Endodermal cell (in vitro differentiated cells): ENCODE results near the gene ADK. TPM values are rescaled to one million over a fixed set of nuclear protein-coding genes. Genes with fewer than 3 reads are reported as not detected.

Experiments
- DNase-seq: peaks from one replicate; pipeline ENCODE4 v3.0.0-alpha.2; 2017
- H3K27ac ChIP-seq: 2 replicates; pipeline ENCODE4 v1.5.1; 2013; ENCODE audit warnings: mild to moderate bottlenecking, low read depth, low read length, moderate library complexity
- H3K27me3 ChIP-seq: 2 replicates; pipeline ENCODE4 v1.6.1; 2013; ENCODE audit warnings: mild to moderate bottlenecking, low read length, moderate library complexity; ENCODE audit not compliant: insufficient read depth, control insufficient read depth, poor library complexity, severe bottlenecking
- H3K36me3 ChIP-seq: 2 replicates; pipeline ENCODE4 v1.7.0; 2013; ENCODE audit warnings: mild to moderate bottlenecking, low read length, moderate library complexity; ENCODE audit not compliant: control insufficient read depth, insufficient read depth
- H3K4me1 ChIP-seq: one replicate; pipeline ENCODE4 v1.7.0; 2013; ENCODE audit warnings: low read length; ENCODE audit not compliant: control insufficient read depth, insufficient read depth
- H3K4me3 ChIP-seq: 2 replicates; pipeline ENCODE4 v1.5.1; 2013; ENCODE audit warnings: mild to moderate bottlenecking, low read length, moderate library complexity
- H3K9ac ChIP-seq: 2 replicates; pipeline ENCODE4 v1.6.1; 2013; ENCODE audit warnings: mild to moderate bottlenecking, low read length, moderate library complexity; ENCODE audit not compliant: poor library complexity, severe bottlenecking; ENCODE audit errors: extremely low read depth
- H3K9me3 ChIP-seq: 2 replicates; pipeline ENCODE4 v1.6.1; 2013; ENCODE audit warnings: mild to moderate bottlenecking, low read length, moderate library complexity; ENCODE audit not compliant: control insufficient read depth
- H3K27ac Mint-ChIP-seq: 2 replicates; pipeline ENCODE4 v1.8.0; 2020; ENCODE audit warnings: mixed read lengths
- H3K27me3 Mint-ChIP-seq: 2 replicates; pipeline ENCODE4 v1.8.0; 2021; ENCODE audit warnings: mild to moderate bottlenecking, mixed read lengths; ENCODE audit not compliant: insufficient read depth
- H3K36me3 Mint-ChIP-seq: 2 replicates; pipeline ENCODE4 v1.8.0; 2020; ENCODE audit warnings: low read depth, mixed read lengths
- H3K4me1 Mint-ChIP-seq: 2 replicates; pipeline ENCODE4 v1.8.0; 2020; ENCODE audit warnings: mixed read lengths
- H3K4me3 Mint-ChIP-seq: 2 replicates; pipeline ENCODE4 v1.8.0; 2020; ENCODE audit warnings: mild to moderate bottlenecking, moderate library complexity, mixed read lengths
- H3K9me3 Mint-ChIP-seq: 2 replicates; pipeline ENCODE4 v1.8.0; 2020; ENCODE audit warnings: mild to moderate bottlenecking, mixed read lengths
- WGBS, 2 experiments: methylation state at CpG; one replicate each; pipeline versions ENCODE4 v1.1.5 to v1.1.7; 2013; ENCODE audit warnings: missing lambda C conversion rate in 2 of 2, mixed read lengths in 1 of 2; ENCODE audit not compliant: insufficient coverage in 1 of 2, insufficient read length in 1 of 2; 5-methylcytosine and 5-hydroxymethylcytosine counted together
- total RNA-seq, 2 donors: library from RNA; stranded (reverse); fragmentation: NEBNext Ultra II Directional in 1 of 2; extraction: Animal tissue kit (Norgen Biotek cat#: 25700) in 1 of 2; gene quantifications; 2 replicates in 1 of 2; 3 replicates in 1 of 2; pipeline ENCODE4 v1.2.1, GENCODE V29; 2021
- TF ChIP-seq, protein P1 (sequence below): fragments of 200-600 bp; sonication (generic); conservative IDR thresholded peaks from 2 replicates; pipeline ENCODE4 v1.5.0; 2021; ENCODE audit warnings: antibody characterized with exemption, mild to moderate bottlenecking

Gene ADK
- total RNA-seq, 2 donors from 2014 or later = 23.6 to 36.7 TPM

DNA sequence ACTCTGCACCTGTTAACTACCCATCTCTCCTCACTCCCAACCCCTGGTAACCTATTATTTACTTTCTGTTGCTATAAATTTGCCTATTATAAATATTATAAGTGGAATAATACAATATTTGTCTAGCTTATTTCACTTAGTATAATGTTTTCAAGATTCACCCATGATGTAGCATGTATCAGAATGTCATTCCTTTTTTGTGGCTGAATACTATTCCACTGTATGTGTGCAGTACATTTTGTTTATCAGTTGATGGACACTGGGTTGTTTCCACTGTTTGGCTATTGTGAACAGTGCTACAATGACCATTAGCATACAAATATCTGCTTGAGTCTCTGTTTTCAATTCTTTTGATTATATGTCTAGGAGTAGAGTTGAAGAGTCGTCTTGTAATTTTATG lies 582.6 kb downstream of the ADK start:
- Histone ChIP-seq H3K9ac (no peak overlapping the region), H3K4me1 (no peaks in the 10 kb centered on the region), H3K9me3 (peaks cover 7% of the 10 kb centered on the region), H3K27ac (no peak overlapping the region), H3K27me3 (no peaks in the 10 kb centered on the region), H3K4me3 (no peak overlapping the region), H3K36me3 (no peaks in the 10 kb centered on the region)
- WGBS, 2 experiments = 80 to 100% methylated on average over 1 of the region's 1 CpG
- TF ChIP-seq, protein P1, sequence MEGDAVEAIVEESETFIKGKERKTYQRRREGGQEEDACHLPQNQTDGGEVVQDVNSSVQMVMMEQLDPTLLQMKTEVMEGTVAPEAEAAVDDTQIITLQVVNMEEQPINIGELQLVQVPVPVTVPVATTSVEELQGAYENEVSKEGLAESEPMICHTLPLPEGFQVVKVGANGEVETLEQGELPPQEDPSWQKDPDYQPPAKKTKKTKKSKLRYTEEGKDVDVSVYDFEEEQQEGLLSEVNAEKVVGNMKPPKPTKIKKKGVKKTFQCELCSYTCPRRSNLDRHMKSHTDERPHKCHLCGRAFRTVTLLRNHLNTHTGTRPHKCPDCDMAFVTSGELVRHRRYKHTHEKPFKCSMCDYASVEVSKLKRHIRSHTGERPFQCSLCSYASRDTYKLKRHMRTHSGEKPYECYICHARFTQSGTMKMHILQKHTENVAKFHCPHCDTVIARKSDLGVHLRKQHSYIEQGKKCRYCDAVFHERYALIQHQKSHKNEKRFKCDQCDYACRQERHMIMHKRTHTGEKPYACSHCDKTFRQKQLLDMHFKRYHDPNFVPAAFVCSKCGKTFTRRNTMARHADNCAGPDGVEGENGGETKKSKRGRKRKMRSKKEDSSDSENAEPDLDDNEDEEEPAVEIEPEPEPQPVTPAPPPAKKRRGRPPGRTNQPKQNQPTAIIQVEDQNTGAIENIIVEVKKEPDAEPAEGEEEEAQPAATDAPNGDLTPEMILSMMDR = no peak
- H3K27me3 Mint-ChIP-seq = no peaks in the 10 kb centered on the region
- peaks cover 30% of the 10 kb centered on the region for H3K9me3 Mint-ChIP-seq
- no peak for DNase-seq
- H3K4me3 Mint-ChIP-seq = no peak overlapping the region
- no peak overlapping the region for H3K27ac Mint-ChIP-seq
- H3K4me1 Mint-ChIP-seq = peaks cover 10% of the 10 kb centered on the region
- H3K36me3 Mint-ChIP-seq = no peaks in the 10 kb centered on the region

DNA sequence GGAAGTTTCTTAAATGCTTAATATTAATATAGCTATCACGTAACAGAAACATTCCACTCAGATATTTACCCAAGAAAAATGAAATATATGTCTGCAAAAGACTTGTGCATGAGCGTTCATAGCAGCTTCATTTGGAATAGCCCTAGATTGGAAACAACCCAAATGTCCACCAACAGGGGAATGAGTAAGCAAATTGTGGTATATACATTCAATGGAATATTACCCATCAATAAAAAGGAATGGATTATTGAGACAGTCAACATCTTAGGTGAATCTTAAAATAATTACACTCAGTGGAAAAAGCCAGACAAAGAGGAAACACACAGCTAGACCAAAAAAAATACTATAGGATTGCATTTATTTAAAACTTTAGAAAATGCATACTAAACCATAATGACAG lies 585.0 kb downstream of the ADK start:
- no peak overlapping the region for H3K27ac ChIP-seq
- H3K27ac Mint-ChIP-seq = no peak overlapping the region
- no peak overlapping the region for H3K9ac ChIP-seq
- H3K27me3 Mint-ChIP-seq = no peaks in the 10 kb centered on the region
- H3K4me1 Mint-ChIP-seq = peaks cover 5% of the 10 kb centered on the region
- H3K27me3 ChIP-seq = no peaks in the 10 kb centered on the region
- peaks cover 4% of the 10 kb centered on the region for H3K4me1 ChIP-seq
- peaks cover 27% of the 10 kb centered on the region for H3K9me3 Mint-ChIP-seq
- no peaks in the 10 kb centered on the region for H3K36me3 ChIP-seq
- DNase-seq = no peak
- H3K4me3 Mint-ChIP-seq = no peak overlapping the region
- 80% methylated on average over 2 of the region's 2 CpGs; no CpG with 5 or more reads in 1 of the 2 experiments for WGBS, 2 experiments
- peaks cover 7% of the 10 kb centered on the region for H3K9me3 ChIP-seq
- TF ChIP-seq, protein P1 = no peak
- H3K36me3 Mint-ChIP-seq = no peaks in the 10 kb centered on the region
- H3K4me3 ChIP-seq = no peak overlapping the region

DNA sequence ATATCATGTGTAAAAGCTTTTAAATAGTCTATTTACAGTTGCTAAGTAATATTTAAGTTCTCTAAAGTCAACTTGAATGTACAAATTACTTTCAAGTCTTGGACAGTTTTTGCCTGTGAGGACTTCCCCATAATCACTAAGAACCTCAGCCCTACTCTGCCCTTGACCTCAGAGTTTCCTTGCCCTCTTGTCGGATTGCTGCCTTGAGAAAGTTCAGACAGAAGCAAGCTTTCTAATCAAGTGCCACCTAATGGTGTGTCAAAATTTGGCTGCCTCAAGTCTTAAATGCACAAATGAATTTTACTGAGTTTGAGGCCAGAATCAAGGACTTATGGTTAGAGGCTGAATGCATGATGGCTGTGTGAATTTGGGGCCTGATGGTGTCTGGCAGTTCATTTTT lies 587.0 kb downstream of the ADK start:
- Mint-ChIP-seq H3K4me1 (peaks cover 5% of the 10 kb centered on the region), H3K9me3 (peaks cover 11% of the 10 kb centered on the region), H3K27me3 (no peaks in the 10 kb centered on the region), H3K36me3 (no peaks in the 10 kb centered on the region), H3K27ac (no peak overlapping the region), H3K4me3 (no peak overlapping the region)
- WGBS, 2 experiments = 80 to 92% methylated on average over 1 of the region's 1 CpG
- H3K4me1 ChIP-seq = peaks cover 4% of the 10 kb centered on the region
- TF ChIP-seq, protein P1 = no peak
- H3K9me3 ChIP-seq = peaks cover 7% of the 10 kb centered on the region
- no peak overlapping the region for H3K27ac ChIP-seq
- H3K36me3 ChIP-seq = no peaks in the 10 kb centered on the region
- no peak for DNase-seq
- H3K9ac ChIP-seq = no peak overlapping the region
- H3K27me3 ChIP-seq = no peaks in the 10 kb centered on the region
- no peak overlapping the region for H3K4me3 ChIP-seq
